CD4-positive, alpha-beta T cell (primary cell): Measurements from ENCODE around the gene OR8D4. TPM values are rescaled to one million over a fixed set of nuclear protein-coding genes. Genes with fewer than 3 reads are reported as not detected.

Experiments used
- ATAC-seq: fragments of 200-7000 bp; cut with Tn5 transposase; one replicate; pipeline ENCODE4 v1.10.0; 2022; ENCODE audit warnings: mild to moderate bottlenecking; ENCODE audit not compliant: poor library complexity
- CTCF ChIA-PET: fragments of 350-600 bp; sonication (Branson Sonifier 250); formaldehyde crosslinking; loops from one replicate; lab custom pipeline; 2021; ENCODE audit warnings: antibody characterized with exemption, inconsistent platforms; lab: Charles Lee
- POLR2A ChIA-PET: fragments of 350-600 bp; sonication (Branson Sonifier 250); formaldehyde crosslinking; loops from one replicate; lab custom pipeline; 2021; ENCODE audit warnings: antibody characterized with exemption, inconsistent platforms; lab: Charles Lee
- DNase-seq, 14 experiments: peaks; one replicate each; pipeline ENCODE4 v3.0.0-alpha.2; 2013 to 2020; ENCODE audit warnings: mixed read lengths in 2 of 14
- H3K27ac ChIP-seq, 2 donors: one replicate each; pipeline versions ENCODE4 v1.5.1 to v1.7.0; 2013; ENCODE audit warnings: low read length in 2 of 2, low read depth in 1 of 2, mild to moderate bottlenecking in 1 of 2
- H3K27me3 ChIP-seq, 2 experiments: 1 replicate in 1 of 2; 2 replicates in 1 of 2; pipeline versions ENCODE4 v1.6.1 to v1.7.0; 2013; ENCODE audit warnings: low read length in 2 of 2, control low read depth in 1 of 2, mild to moderate bottlenecking in 1 of 2, moderate library complexity in 1 of 2; ENCODE audit not compliant: insufficient read depth in 2 of 2, control insufficient read depth in 1 of 2
- H3K36me3 ChIP-seq: one replicate; pipeline ENCODE4 v1.6.1; 2013; ENCODE audit warnings: low read length, control low read depth; ENCODE audit not compliant: insufficient read depth
- H3K4me1 ChIP-seq: one replicate; pipeline ENCODE4 v1.6.1; 2013; ENCODE audit warnings: low read length, control low read depth; ENCODE audit not compliant: insufficient read depth
- H3K4me3 ChIP-seq: one replicate; pipeline ENCODE4 v1.5.1; 2013; ENCODE audit warnings: mild to moderate bottlenecking, low read length, moderate library complexity
- H3K9me3 ChIP-seq, 2 experiments: 1 replicate in 1 of 2; 2 replicates in 1 of 2; pipeline versions ENCODE4 v1.6.1 to v1.7.0; 2013; ENCODE audit warnings: low read length in 2 of 2, mild to moderate bottlenecking in 2 of 2, control low read depth in 1 of 2, moderate library complexity in 1 of 2; ENCODE audit not compliant: control insufficient read depth in 1 of 2, insufficient read depth in 1 of 2
- H3K27ac Mint-ChIP-seq: one replicate; pipeline ENCODE4 v1.8.0; 2020; ENCODE audit warnings: mixed read lengths
- H3K27me3 Mint-ChIP-seq: one replicate; pipeline ENCODE4 v1.8.0; 2021; ENCODE audit warnings: mixed read lengths
- H3K36me3 Mint-ChIP-seq: one replicate; pipeline ENCODE4 v1.8.0; 2021; ENCODE audit warnings: low read depth, mixed read lengths
- H3K4me1 Mint-ChIP-seq: one replicate; pipeline ENCODE4 v1.8.0; 2021; ENCODE audit warnings: low read depth, mixed read lengths
- H3K4me3 Mint-ChIP-seq: one replicate; pipeline ENCODE4 v1.8.0; 2020; ENCODE audit warnings: mild to moderate bottlenecking, mixed read lengths
- H3K9me3 Mint-ChIP-seq: one replicate; pipeline ENCODE4 v1.8.0; 2020; ENCODE audit warnings: mixed read lengths
- CTCF ChIP-seq: fragments of 200-600 bp; IDR thresholded peaks from one replicate; pipeline ENCODE4 v1.8.0; 2022; ENCODE audit warnings: antibody characterized with exemption, mild to moderate bottlenecking
- intact Hi-C, 2 experiments: fragments of 100-400 bp; cut with DNase I in 1 of 2; cut with micrococcal nuclease in 1 of 2; formaldehyde crosslinking; loops; one replicate each; pipeline versions ENCODE4 v1.15.1 to v1.9.0; 2023 to 2025; cut with DNase I, micrococcal nuclease
- total RNA-seq, 174 experiments: library from RNA in 2 of 174; stranded (reverse) in 2 of 174; gene quantifications; one replicate each; pipeline ENCODE4 v1.2.3 and lab custom pipeline; 2021 to 2026

Gene OR8D4
- total RNA-seq, 2 experiments from 2014 or later = not detected

GRCh38 chr11:123899792-123900191 is 2.2 kb upstream of the OR8D4 start:
- Mint-ChIP-seq H3K4me3 (no peak overlapping the region), H3K36me3 (no peaks in the 10 kb centered on the region), H3K27ac (no peak overlapping the region), H3K9me3 (no peaks in the 10 kb centered on the region), H3K4me1 (no peaks in the 10 kb centered on the region), H3K27me3 (peaks cover 11% of the 10 kb centered on the region)
- intact Hi-C loops = no loop called here
- CTCF ChIA-PET = no interaction called here
- Histone ChIP-seq H3K36me3 (no peaks in the 10 kb centered on the region), H3K9me3 (no peaks in the 10 kb centered on the region), H3K4me1 (no peaks in the 10 kb centered on the region), H3K27me3 (no peaks in the 10 kb centered on the region), H3K4me3 (no peak overlapping the region), H3K27ac (no peak overlapping the region)
- POLR2A ChIA-PET = no interaction called here
- DNase-seq = no peak
- no peak for TF ChIP-seq CTCF
- no peak for ATAC-seq

- no peak overlapping the region for H3K27ac Mint-ChIP-seq
- no peak for TF ChIP-seq CTCF
- no peaks in the 10 kb centered on the region for H3K36me3 ChIP-seq
- POLR2A ChIA-PET = no interaction called here
- H3K9me3 Mint-ChIP-seq = no peaks in the 10 kb centered on the region
- H3K4me1 Mint-ChIP-seq = no peaks in the 10 kb centered on the region
- H3K27me3 Mint-ChIP-seq = peaks cover 5% of the 10 kb centered on the region
- CTCF ChIA-PET = no interaction called here
- no peak for ATAC-seq
- no peak overlapping the region for H3K4me3 Mint-ChIP-seq
- no peaks in the 10 kb centered on the region for H3K4me1 ChIP-seq
- no peak for DNase-seq
- H3K36me3 Mint-ChIP-seq = no peaks in the 10 kb centered on the region
- no peak overlapping the region for H3K27ac ChIP-seq
- H3K27me3 ChIP-seq = no peaks in the 10 kb centered on the region
- H3K9me3 ChIP-seq = no peaks in the 10 kb centered on the region
- H3K4me3 ChIP-seq = no peak overlapping the region
- intact Hi-C loops = no loop called here
Observed at GRCh38 chr11:123903932-123904331, 2.0 kb downstream of the OR8D4 start.

- ChIA-PET CTCF (no interaction called here), POLR2A (no interaction called here)
- Histone ChIP-seq H3K27ac (no peak overlapping the region), H3K27me3 (no peaks in the 10 kb centered on the region), H3K9me3 (no peaks in the 10 kb centered on the region), H3K36me3 (no peaks in the 10 kb centered on the region), H3K4me1 (no peaks in the 10 kb centered on the region), H3K4me3 (no peak overlapping the region)
- Mint-ChIP-seq H3K27me3 (peaks cover 5% of the 10 kb centered on the region), H3K36me3 (no peaks in the 10 kb centered on the region), H3K4me1 (no peaks in the 10 kb centered on the region), H3K9me3 (no peaks in the 10 kb centered on the region), H3K27ac (no peak overlapping the region), H3K4me3 (no peak overlapping the region)
- TF ChIP-seq CTCF = no peak
- DNase-seq (no peak), ATAC-seq (no peak)
- intact Hi-C loops = no loop called here
Observed at GRCh38 chr11:123904932-123905331, 3.0 kb downstream of the OR8D4 start.
